ENCODE results near the gene TPCN2.
A peak's percentile ranks its signal among the peaks of the same experiment; 100 is the strongest.
"Not testable (repeated sequence)": the region's sequence is repeated elsewhere in the genome, so short reads cannot be mapped to it uniquely, and the experiment has no call there.

Gene TPCN2

DNA sequence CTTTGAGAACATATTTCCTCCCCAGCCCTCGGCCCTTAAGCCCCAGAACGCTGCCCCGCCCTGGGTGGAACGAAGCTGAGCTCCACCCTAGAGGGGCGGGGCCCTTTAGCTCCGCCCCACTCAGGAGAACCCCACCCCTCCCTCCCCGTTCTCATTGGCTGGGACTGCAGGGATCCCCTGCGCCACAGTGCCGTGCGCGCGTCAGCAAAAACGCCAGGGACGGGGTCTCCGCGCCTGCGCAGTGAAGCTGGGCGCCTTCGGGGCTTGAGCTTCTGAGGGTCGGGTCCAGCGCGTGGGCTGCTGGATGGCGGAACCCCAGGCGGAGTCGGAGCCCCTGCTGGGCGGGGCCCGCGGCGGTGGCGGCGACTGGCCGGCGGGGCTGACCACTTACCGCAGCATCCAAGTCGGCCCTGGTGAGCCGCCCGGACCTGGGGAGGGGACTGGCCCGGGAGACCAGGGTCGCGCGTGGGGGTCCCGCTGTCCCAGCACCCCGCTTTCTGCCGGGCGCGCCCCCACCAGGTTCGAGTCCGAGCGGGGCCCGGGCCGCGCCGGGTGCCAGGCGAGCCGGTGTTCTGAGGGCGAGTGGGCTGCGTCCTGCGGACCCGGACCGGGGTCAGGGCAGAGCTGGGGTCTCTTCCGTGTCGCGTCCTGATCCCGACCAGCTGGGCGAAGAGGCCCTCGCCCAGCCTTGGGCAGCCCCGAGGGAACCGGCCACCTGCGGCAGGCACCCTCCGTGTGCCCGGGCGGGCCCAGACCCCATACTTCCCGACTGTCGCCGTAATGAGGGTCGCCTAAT, at the start of gene TPCN2:
Gene TPCN2 (plus strand): TSS at position 239 of the 796 bp plus-strand sequence. CDS start 66 bp downstream, at position 305.
- peak; percentile 73 to 74 for DNase-seq

GRCh38 chr11:68999093-68999747, 49.5 kb upstream of the TPCN2 start:
- no peak for DNase-seq

GRCh38 chr11:68999748-69000355, 48.9 kb upstream of the TPCN2 start:
- DNase-seq, result not testable (repeated sequence)

DNA sequence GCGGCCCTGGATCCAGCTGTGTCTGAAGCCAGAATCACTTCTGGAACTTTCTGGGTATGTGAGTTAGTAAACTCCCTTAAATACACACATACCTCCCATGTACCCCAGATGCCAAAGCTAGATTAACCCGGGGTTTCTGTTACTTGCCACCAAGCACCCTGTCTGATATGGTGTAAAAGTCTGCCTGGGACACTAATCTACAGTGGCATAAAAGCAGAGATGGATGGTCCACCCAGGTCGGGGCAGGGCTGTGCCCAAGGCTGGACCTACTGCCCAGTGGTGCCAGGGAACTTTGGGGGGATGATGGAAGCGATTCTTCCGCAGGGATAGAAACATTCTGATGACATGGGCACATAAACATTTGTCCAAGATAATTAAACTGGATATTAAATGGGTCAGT, 48.3 kb upstream of the TPCN2 start:
- DNase-seq, result no peak

- no peak for DNase-seq
Measured at GRCh38 chr11:69000831-69001242, 47.9 kb upstream of the TPCN2 start.

DNA sequence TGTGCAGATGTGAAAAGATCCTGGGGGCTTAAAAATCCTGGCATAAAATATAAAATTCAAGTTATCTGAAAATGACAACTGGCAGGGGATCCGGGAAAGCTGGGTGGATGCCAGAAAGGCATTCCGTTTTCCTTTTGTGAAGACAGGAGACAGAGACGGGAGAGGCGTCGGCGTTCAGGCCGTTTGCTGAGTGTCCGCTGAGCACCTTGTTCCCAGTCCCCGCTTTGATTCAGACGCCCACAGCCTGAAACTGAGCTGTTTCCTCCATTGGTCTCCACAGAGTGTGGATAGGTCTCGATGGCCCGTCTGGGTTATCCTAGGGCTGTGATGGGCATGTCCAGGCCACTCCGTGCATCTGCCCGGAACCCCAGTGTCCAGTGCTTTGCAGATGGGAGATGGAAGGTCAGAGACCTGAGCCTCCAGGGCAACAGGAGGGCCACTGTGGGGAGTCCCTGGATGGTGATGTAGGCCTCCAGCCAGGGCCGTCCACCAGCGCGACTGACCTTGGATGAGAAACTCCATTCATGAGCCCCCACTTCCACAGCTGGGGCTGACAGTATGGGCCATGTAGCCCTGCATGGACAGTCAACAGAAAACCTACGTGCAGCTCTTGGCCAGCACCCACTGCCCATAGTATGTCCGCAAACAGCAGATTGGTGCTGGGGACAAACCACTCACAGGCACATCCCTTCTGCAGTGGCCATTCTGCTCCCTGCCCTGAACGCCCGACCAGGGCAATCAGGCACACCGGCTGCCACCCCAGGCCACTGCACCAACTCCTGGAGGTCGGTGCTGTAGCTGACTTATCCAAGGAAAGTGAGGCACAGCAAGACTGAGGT, 47.3 kb upstream of the TPCN2 start:
- DNase-seq, result no peak

- DNase-seq, result no peak
Measured at GRCh38 chr11:69002110-69002569, 46.6 kb upstream of the TPCN2 start.

DNA sequence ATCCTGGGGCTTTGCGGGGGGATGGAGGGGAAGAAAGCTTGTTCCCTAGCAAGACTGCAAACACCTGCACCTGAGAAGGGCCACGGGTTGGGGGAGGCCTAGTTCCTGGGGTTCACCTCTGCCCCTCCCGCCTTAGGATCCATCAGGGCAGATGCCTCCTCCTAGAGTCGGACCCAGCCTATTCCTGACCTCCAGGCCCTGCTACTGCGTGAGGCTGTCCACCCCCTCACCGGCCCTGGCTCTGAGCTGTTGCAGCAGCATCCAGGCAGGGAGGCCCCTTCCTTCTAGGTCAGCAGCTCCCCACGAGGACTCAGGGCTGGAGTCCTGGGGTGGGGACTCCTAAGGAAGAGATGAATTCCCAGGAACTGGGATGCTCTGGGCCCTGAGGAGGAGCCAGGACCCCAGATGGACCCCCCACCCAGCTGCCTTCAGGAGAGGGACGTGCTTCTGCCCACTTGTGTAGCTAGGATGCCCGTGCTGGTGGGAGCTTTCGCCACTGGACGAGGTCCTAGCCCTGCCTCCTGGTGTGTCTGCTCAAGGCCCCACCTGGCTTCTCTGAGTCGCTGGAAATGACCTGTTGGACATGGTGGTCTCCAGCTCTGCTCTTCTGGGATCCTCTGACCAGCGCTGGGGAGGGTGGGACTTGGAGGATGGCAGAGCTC, 46.0 kb upstream of the TPCN2 start:
- no peak for DNase-seq

- no peak for DNase-seq
Measured at GRCh38 chr11:69003301-69003865, 45.3 kb upstream of the TPCN2 start.

DNA sequence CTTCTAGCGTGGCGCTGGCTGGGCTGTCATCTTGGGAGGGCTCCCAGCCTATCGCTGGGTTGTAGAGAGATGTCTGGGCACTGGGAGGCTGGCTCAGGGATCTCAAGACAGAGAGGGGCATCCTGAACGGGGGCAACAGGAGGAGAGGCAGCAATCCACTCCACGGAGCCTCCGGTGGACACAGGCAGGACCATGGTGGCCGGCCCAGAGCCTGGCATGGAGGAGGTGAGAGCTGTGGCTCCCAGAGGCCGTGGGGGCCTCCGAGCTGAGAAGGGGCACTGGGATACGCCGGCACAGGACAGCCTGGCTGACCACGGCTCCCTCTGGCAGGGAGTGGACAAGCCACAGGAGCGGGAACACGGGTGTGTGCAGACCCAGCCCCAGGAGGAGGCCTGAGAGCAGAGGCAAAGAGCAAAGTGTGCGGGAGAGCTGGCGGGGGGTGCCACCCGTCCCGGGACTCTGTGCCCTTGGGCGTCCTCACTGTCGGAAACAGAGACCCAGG, 44.8 kb upstream of the TPCN2 start:
- no peak for DNase-seq

- DNase-seq, result no peak
Measured at GRCh38 chr11:69004411-69005182, 44.1 kb upstream of the TPCN2 start.

DNA sequence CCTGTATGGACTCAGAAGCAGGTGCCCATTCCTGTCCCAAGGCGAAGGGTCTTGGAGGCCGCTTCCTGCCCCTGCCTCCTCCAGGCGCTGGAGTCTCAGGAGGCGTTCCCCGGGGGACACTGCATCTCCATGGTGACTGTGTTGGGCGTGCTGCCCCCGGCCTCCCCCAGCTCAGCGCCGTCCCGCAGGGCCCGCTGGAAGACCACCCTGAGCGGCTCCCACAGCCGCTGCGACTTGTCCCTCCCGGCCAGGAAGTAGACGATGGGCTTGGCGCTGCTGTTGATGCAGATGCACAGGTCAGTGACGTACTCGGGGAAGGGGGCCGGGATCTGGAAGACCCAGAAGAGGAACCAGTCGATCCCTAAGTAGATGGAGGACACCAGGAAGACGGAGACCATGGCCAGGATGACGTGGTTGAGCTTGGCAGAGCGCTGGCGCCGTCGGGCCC, 43.5 kb upstream of the TPCN2 start:
- DNase-seq, result no peak

DNA sequence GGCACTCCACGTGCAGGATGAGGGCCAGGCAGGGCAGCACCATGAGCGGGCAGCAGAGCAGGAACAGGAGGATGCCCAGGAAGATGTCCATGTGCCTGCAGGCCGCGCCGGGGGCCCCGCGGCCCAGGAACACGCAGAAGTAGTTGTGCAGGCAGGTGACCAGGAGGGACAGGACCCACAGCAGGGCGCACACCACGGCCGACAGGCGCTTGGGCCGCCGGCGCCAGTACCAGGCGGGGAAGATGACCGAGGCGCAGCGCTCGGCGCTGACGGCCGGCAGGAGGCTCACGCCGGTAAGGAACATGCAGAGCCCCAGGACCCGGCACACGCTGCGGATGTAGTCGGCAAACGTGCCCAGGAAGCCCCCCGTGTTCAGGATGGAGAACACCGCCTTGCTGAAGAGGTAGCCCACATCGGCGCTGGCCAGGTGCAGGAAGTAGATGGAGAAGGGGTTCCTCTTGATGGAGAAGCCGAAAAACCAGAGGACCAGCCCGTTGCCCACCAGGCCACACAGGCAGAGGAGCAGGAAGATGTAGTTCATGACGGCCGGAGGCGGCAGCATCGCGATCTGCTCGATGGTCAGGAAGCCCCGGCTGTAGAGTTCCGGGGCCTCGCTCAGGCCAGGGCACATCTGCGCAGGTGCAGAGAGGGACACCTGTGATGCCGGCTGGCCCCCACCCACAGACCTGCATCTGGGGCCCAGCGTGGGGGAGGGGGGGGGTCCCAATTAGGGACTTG, 42.9 kb upstream of the TPCN2 start:
- no peak for DNase-seq

DNA sequence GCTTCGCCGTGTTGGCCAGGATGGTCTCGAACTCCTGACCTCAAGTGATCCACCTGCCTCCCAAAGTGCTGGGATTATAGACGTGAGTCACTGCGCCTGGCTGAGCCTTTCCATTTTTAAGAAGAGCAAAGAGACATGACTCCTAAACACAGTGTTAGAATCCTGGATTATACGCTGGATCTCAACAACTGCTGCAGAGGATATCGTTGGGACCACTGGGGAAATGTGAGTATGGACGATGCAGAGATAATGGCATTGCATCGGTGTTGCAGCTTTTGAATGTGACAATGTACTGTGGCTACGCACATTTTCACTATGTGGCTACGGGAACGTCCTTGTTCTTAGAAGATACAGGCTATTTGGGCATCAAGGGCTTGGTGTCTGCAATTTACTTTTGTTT, 41.9 kb upstream of the TPCN2 start:
- DNase-seq, result no peak

DNA sequence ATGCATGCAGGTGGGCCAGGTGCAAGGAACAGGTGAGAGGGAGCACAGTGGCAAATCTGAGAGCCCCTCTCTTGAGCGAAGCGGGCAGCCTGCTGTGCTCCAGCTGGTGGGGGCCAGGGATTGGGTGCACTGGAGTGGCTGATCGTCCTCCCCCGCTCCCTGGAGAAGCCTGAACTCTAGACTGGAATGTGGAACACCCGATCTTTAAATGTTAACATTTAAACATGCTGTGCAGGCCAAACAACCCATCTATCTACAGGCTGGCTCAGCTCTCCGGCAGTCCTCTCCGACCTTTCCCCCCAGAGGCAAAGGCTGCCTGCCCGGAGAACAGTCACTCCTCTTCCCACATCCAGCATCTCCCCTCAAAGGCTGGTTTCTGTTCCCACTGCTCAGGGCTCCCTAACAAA, 40.8 kb upstream of the TPCN2 start:
- DNase-seq, result no peak

- no peak for DNase-seq
Measured at GRCh38 chr11:69008737-69009440, 39.8 kb upstream of the TPCN2 start.

DNA sequence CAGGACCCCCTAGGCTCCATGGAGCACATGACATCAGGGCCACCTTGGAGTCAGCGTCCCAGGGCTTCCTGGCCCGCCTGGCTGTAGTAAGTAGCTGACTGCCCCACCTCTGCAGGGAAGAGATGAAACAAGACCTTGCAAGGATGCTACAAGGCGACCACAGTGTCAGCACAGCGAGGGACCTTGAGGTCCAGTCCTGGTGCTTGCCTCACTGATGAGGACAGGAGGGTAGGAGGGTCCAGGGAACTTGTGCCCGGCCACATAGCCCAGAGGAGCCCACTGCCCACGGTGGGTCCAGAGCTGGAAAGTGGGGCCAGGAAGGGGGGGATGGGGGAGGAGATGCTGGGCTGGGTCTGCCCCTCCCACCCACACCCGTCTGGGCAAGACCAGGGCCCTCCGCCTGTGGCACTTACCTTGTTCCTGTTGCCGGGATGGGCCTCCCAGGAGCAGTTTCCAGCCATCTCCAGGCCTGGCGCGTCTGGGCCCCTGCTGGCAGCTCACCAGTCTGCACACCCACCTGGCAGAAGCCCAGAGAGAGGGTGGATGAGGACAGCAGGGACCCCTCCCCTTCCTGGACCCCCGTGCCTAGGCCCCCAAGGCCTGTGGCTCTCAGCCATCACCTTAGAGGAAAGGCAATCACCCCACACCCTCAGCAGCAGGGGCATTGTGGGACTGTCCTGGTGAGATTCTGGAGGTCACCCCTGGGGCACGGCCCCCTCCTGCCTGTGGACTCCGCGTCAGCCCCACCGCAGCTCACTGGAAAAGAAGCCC, 39.1 kb upstream of the TPCN2 start:
- DNase-seq, result no peak

DNA sequence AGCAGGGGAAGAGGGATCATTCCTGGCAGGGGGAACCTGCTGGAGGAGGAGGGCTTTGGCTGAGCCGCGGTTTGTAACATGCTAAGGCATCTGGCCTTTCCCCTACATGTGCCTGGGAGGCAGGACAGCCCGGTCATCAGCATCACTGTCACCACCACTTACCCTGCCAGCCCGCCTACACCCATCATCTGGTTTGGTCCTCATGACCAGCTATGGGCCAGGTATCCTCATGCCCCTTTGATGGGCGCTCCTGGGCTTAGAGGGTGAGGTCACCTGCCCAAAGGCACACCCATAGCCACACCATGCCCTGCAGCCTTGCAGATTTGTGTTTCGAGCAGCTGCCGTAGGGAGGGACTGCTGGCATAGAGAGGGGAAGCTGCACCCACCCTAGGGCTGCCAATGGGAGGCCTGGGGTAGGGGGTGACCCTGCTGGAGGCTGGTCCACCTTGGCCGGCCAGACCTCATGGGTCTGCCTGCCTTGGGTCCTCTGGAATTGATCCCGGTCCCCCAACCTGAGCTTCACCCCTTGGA, 38.3 kb upstream of the TPCN2 start:
- DNase-seq, result no peak
